IMR-90 (cell line): ENCODE data around the gene KCTD2. TPM values are rescaled to one million over a fixed set of nuclear protein-coding genes. Genes with fewer than 3 reads are reported as not detected.

Experiments used
- ATAC-seq: fragments of 200-7000 bp; cut with Tn5 transposase; 2 replicates; pipeline ENCODE4 v1.9.1; 2020; ENCODE audit warnings: low read depth, mild to moderate bottlenecking, moderate library complexity
- BruUV-seq: library from RNA; stranded (reverse); fragments of 400-500 nt; replicated peaks from 2 replicates; lab custom pipeline; 2021; lab: Mats Ljungman, UMichigan
- CTCF ChIA-PET: fragments of 300-600 bp; formaldehyde crosslinking; extraction: SDS; loops from one replicate; lab custom pipeline; 2021; ENCODE audit warnings: antibody characterized with exemption; lab: Yijun Ruan, JAX
- POLR2A ChIA-PET: fragments of 300-600 bp; sonication (Branson Sonifier 250); formaldehyde crosslinking; loops from one replicate; lab custom pipeline; 2022; ENCODE audit warnings: antibody characterized with exemption; ENCODE audit not compliant: unreplicated experiment; lab: Charles Lee
- DNase-seq: peaks from one replicate; pipeline ENCODE4 v3.0.0; 2013
- H2AFZ ChIP-seq: replicated peaks from 2 replicates; pipeline ENCODE3; 2013; ENCODE audit warnings: low read length, mild to moderate bottlenecking; ENCODE audit not compliant: poor library complexity
- H2AK5ac ChIP-seq: 2 replicates; pipeline ENCODE4 v1.6.1; 2013; ENCODE audit warnings: low read depth, low read length, inconsistent platforms
- H2AK9ac ChIP-seq: replicated peaks from 2 replicates; pipeline ENCODE3; 2013; ENCODE audit warnings: mild to moderate bottlenecking, low read depth, low read length, moderate library complexity; ENCODE audit not compliant: poor library complexity
- H2BK120ac ChIP-seq: 2 replicates; pipeline ENCODE4 v1.6.1; 2013; ENCODE audit warnings: low read depth, low read length, inconsistent platforms
- H2BK15ac ChIP-seq: 3 replicates; pipeline ENCODE4 v1.6.1; 2013; ENCODE audit warnings: low read depth, low read length, inconsistent platforms
- H2BK20ac ChIP-seq: 2 replicates; pipeline ENCODE4 v1.6.1; 2013; ENCODE audit warnings: low read depth, mild to moderate bottlenecking, inconsistent platforms, low read length, moderate library complexity
- H2BK5ac ChIP-seq: 2 replicates; pipeline ENCODE4 v1.6.1; 2013; ENCODE audit warnings: mild to moderate bottlenecking, low read depth, low read length, inconsistent platforms; ENCODE audit not compliant: poor library complexity, severe bottlenecking
- H3K14ac ChIP-seq: replicated peaks from 2 replicates; pipeline ENCODE4 v1.6.1; 2013; ENCODE audit warnings: low read depth, low read length, inconsistent platforms
- H3K18ac ChIP-seq: 2 replicates; pipeline ENCODE4 v1.6.1; 2013; ENCODE audit warnings: low read depth, low read length, control low read depth
- H3K23ac ChIP-seq: 2 replicates; pipeline ENCODE4 v1.6.1; 2013; ENCODE audit warnings: low read depth, low read length, inconsistent platforms
- H3K27ac ChIP-seq: 2 replicates; pipeline ENCODE4 v1.5.1; 2013; ENCODE audit warnings: mild to moderate bottlenecking, control low read depth, low read length; ENCODE audit not compliant: insufficient read depth
- H3K27me3 ChIP-seq: 2 replicates; pipeline ENCODE4 v1.6.1; 2013; ENCODE audit warnings: low read length; ENCODE audit not compliant: control insufficient read depth, insufficient read depth
- H3K36me3 ChIP-seq: 2 replicates; pipeline ENCODE4 v1.6.1; 2013; ENCODE audit warnings: low read length, mixed read lengths; ENCODE audit not compliant: control insufficient read depth, insufficient read depth
- H3K4ac ChIP-seq: 2 replicates; pipeline ENCODE4 v1.6.1; 2013; ENCODE audit warnings: low read depth, low read length, inconsistent platforms
- H3K4me1 ChIP-seq: 2 replicates; pipeline ENCODE4 v1.6.1; 2013; ENCODE audit warnings: low read length, mixed read lengths; ENCODE audit not compliant: control insufficient read depth, insufficient read depth
- H3K4me2 ChIP-seq: 2 replicates; pipeline ENCODE4 v1.6.1; 2013; ENCODE audit warnings: low read depth, mild to moderate bottlenecking, control low read depth, low read length, moderate library complexity
- H3K4me3 ChIP-seq: 2 replicates; pipeline ENCODE4 v1.5.1; 2013; ENCODE audit warnings: low read depth, mild to moderate bottlenecking, control low read depth, low read length, moderate library complexity; ENCODE audit not compliant: insufficient read depth
- H3K56ac ChIP-seq: 2 replicates; pipeline ENCODE4 v1.6.1; 2013; ENCODE audit warnings: low read length, inconsistent platforms; ENCODE audit not compliant: insufficient read depth; ENCODE audit errors: extremely low read depth
- H3K79me1 ChIP-seq, 2 experiments: 2 replicates each; pipeline ENCODE4 v1.6.1; 2013; ENCODE audit warnings: low read length in 2 of 2, inconsistent platforms in 1 of 2, low read depth in 1 of 2
- H3K9ac ChIP-seq: 2 replicates; pipeline ENCODE4 v1.6.1; 2013; ENCODE audit warnings: low read depth, low read length, control low read depth
- H3K9me1 ChIP-seq: 2 replicates; pipeline ENCODE4 v1.6.1; 2013; ENCODE audit warnings: low read length, inconsistent platforms; ENCODE audit not compliant: insufficient read depth
- H3K9me3 ChIP-seq: 2 replicates; pipeline ENCODE4 v1.6.1; 2013; ENCODE audit warnings: low read length; ENCODE audit not compliant: control insufficient read depth, insufficient read depth
- H4K20me1 ChIP-seq: 2 replicates; pipeline ENCODE4 v1.6.1; 2013; ENCODE audit warnings: low read length, inconsistent platforms; ENCODE audit not compliant: insufficient read depth
- H4K5ac ChIP-seq: 2 replicates; pipeline ENCODE4 v1.6.1; 2013; ENCODE audit warnings: mild to moderate bottlenecking, low read depth, low read length, control low read depth
- H4K8ac ChIP-seq, 2 experiments: 2 replicates each; pipeline ENCODE4 v1.6.1; 2013; ENCODE audit warnings: low read depth in 2 of 2, low read length in 2 of 2, control low read depth in 1 of 2, inconsistent platforms in 1 of 2
- H4K91ac ChIP-seq: 2 replicates; pipeline ENCODE4 v1.6.1; 2013; ENCODE audit warnings: low read depth, low read length, inconsistent platforms; ENCODE audit not compliant: insufficient read depth
- BHLHE40 ChIP-seq: fragments of 150-350 bp; IDR thresholded peaks from 2 replicates; pipeline ENCODE4 v1.6.1; 2016; ENCODE audit warnings: mild to moderate bottlenecking, low read depth, low read length
- CEBPB ChIP-seq: IDR thresholded peaks from 2 replicates; pipeline ENCODE4 v1.6.1; 2012; ENCODE audit warnings: low read depth, low read length, improper control_type of control experiment
- CHD1 ChIP-seq: IDR thresholded peaks from 2 replicates; pipeline ENCODE4 v1.6.1; 2012; ENCODE audit warnings: low read depth, low read length, improper control_type of control experiment
- ELK1 ChIP-seq: fragments of 150-350 bp; IDR thresholded peaks from 2 replicates; pipeline ENCODE4 v1.6.1; 2016; ENCODE audit warnings: low read depth, mild to moderate bottlenecking, low read length, moderate library complexity, borderline replicate concordance
- FOS ChIP-seq: fragments of 150-350 bp; IDR thresholded peaks from 2 replicates; pipeline ENCODE4 v1.6.1; 2016; ENCODE audit warnings: low read depth, low read length
- MAFK ChIP-seq: IDR thresholded peaks from 2 replicates; pipeline ENCODE4 v1.6.1; 2012; ENCODE audit warnings: low read depth, low read length, improper control_type of control experiment
- MAZ ChIP-seq: IDR thresholded peaks from 2 replicates; pipeline ENCODE4 v1.6.1; 2012; ENCODE audit warnings: low read depth, mild to moderate bottlenecking, low read length, improper control_type of control experiment, moderate library complexity, borderline replicate concordance
- MXI1 ChIP-seq: IDR thresholded peaks from 2 replicates; pipeline ENCODE4 v1.6.1; 2012; ENCODE audit warnings: low read depth, mild to moderate bottlenecking, low read length, moderate library complexity, borderline replicate concordance
- NFE2L2 ChIP-seq: fragments of 150-350 bp; IDR thresholded peaks from 2 replicates; pipeline ENCODE4 v1.6.1; 2016; ENCODE audit warnings: low read depth, mild to moderate bottlenecking, low read length
- POLR2A ChIP-seq: IDR thresholded peaks from 2 replicates; pipeline ENCODE4 v1.6.1; 2012; ENCODE audit warnings: mild to moderate bottlenecking, low read depth, low read length
- RAD21 ChIP-seq: IDR thresholded peaks from 2 replicates; pipeline ENCODE4 v1.6.1; 2012; ENCODE audit warnings: low read length, improper control_type of control experiment
- RCOR1 ChIP-seq: IDR thresholded peaks from 2 replicates; pipeline ENCODE4 v1.6.1; 2012; ENCODE audit warnings: mild to moderate bottlenecking, low read length, improper control_type of control experiment; ENCODE audit not compliant: insufficient replicate concordance
- RFX5 ChIP-seq: IDR thresholded peaks from 2 replicates; pipeline ENCODE4 v1.8.0; 2012; ENCODE audit warnings: low read depth, mild to moderate bottlenecking, low read length, moderate library complexity
- SMC3 ChIP-seq: fragments of 150-350 bp; IDR thresholded peaks from 2 replicates; pipeline ENCODE4 v1.6.1; 2016; ENCODE audit warnings: low read depth, mild to moderate bottlenecking, antibody characterized with exemption, low read length, moderate library complexity
- USF2 ChIP-seq: fragments of 150-350 bp; IDR thresholded peaks from 2 replicates; pipeline ENCODE4 v1.6.1; 2017; ENCODE audit warnings: mild to moderate bottlenecking, antibody characterized with exemption, low read length, low read depth
- WGBS, 2 experiments: methylation state at CpG; one replicate each; pipeline versions ENCODE4 v1.1.5 to v1.1.7; 2013; ENCODE audit warnings: missing lambda C conversion rate in 2 of 2; ENCODE audit not compliant: insufficient read length in 1 of 2; ENCODE audit errors: extremely low coverage in 2 of 2; 5-methylcytosine and 5-hydroxymethylcytosine counted together
- dilution Hi-C: fragments of 300-500 bp; cut with HindIII; formaldehyde crosslinking; loops from one replicate; pipeline ENCODE4 v1.14.3; 2018; ENCODE audit warnings: low sequenced_read_pairs; ENCODE audit not compliant: unreplicated experiment
- in situ Hi-C: fragments of 300-500 bp; cut with MboI; formaldehyde crosslinking; loops from 3 replicates; pipeline ENCODE4 v1.14.3; 2019; ENCODE audit warnings: low sequenced_read_pairs, inconsistent platforms, mixed read lengths
- intact Hi-C: fragments of 100-400 bp; cut with micrococcal nuclease; formaldehyde crosslinking; loops from 2 replicates; pipeline ENCODE4 v1.10.0; 2022
- polyA plus RNA-seq, 3 experiments: library from polyadenylated mRNA; depleted of rRNA; stranded (reverse); fragments of >200 nt; gene quantifications; 2 replicates each; pipeline ENCODE4 v1.2.3, GENCODE V29; 2012; ENCODE audit warnings: low replicate concordance in 1 of 3
- total RNA-seq: library from RNA; depleted of rRNA; stranded (reverse); fragments of >200 nt; gene quantifications from 2 replicates; pipeline ENCODE4 v1.2.3, GENCODE V29; 2012
- TF ChIP-seq, protein P1 (sequence below): conservative IDR thresholded peaks from 2 replicates; pipeline ENCODE4 v1.5.1; 2012; ENCODE audit warnings: mild to moderate bottlenecking, low read depth, low read length, improper control_type of control experiment

The KCTD2 gene
- total and polyA plus RNA-seq, 2 of the 4 experiments (the other 2 are of a cell fraction) = 9.1 to 18.4 TPM

DNA sequence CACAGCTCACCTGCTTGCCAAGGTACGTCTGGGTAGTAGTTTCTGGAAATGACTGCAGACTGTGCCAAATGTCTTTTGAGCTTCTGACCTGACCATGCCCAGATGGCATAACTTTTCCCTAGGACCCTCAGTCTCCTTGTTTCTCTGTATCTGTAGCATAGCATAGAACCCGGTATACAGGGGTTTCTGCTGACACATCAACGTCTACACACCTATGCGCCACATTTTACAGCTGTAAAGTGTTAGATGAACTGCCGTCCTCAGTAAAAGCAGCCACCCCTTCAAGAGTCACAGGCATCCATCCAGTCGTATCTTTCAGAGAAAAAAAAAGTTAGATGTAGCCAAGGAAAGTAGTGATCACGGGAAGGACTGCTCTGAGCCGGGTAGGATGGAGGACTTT lies 17.4 kb downstream of the KCTD2 start:
- Histone ChIP-seq H3K36me3 (peaks cover 44% of the 10 kb centered on the region), H3K9me3 (no peaks in the 10 kb centered on the region), H3K14ac (no peak overlapping the region), H3K79me1 (peaks cover 3 to 5% of the 10 kb centered on the region in 2 experiments; a peak in 3 of 4 replicates), H3K4me2 (no peak overlapping the region), H4K5ac (no peak overlapping the region), H2BK120ac (no peak overlapping the region), H3K23ac (no peak overlapping the region), H3K9me1 (0 out of 2 replicates have a peak, but pooled peaks cover 3% of the 10 kb centered on the region), H2BK5ac (no peak overlapping the region), H3K27me3 (no peaks in the 10 kb centered on the region), H3K4me3 (no peak overlapping the region), H3K56ac (no peak overlapping the region), H2AK5ac (no peak overlapping the region), H2AFZ (no peak overlapping the region), H3K4ac (no peak overlapping the region), H2BK20ac (no peak overlapping the region), H2AK9ac (no peak overlapping the region), H4K91ac (no peak overlapping the region), H3K4me1 (peaks cover 6% of the 10 kb centered on the region; the same call in 1 of the 2 replicates), H4K8ac (no peak overlapping the region), H3K27ac (no peak overlapping the region), H3K18ac (no peak overlapping the region), H3K9ac (no peak overlapping the region), H4K20me1 (no peaks in the 10 kb centered on the region), H2BK15ac (no peak overlapping the region)
- DNase-seq (no peak), ATAC-seq (no peak)
- BruUV-seq = no TSS peak
- in situ Hi-C loops (loop anchor here (10.0 to 25.0 kb wide), 2 partner anchors 140 to 348 kb away; partner anchors contain the start of genes GRB2 and NUP85), dilution Hi-C loops (no loop called here), intact Hi-C loops (loop anchor here (5.0 to 10.0 kb wide), 2 partner anchors 48 to 140 kb away; partner anchors contain the start of gene NUP85)
- CTCF ChIA-PET = interaction anchor here (0.7 kb wide), 1 partner anchor 8 kb away, joined by 4 read pairs; no protein-coding TSS in a partner anchor
- POLR2A ChIA-PET = no interaction called here
- no CpG with 5 or more reads among the region's 8 CpGs for WGBS, 2 experiments
- TF ChIP-seq MAFK (no peak), RFX5 (no peak), FOS (no peak), USF2 (no peak), ELK1 (no peak), MAZ (no peak), SMC3 (no peak), CHD1 (no peak), BHLHE40 (no peak), RCOR1 (no peak), CEBPB (no peak), RAD21 (no peak), NFE2L2 (no peak), POLR2A (no peak), MXI1 (no peak)
- TF ChIP-seq, protein P1, sequence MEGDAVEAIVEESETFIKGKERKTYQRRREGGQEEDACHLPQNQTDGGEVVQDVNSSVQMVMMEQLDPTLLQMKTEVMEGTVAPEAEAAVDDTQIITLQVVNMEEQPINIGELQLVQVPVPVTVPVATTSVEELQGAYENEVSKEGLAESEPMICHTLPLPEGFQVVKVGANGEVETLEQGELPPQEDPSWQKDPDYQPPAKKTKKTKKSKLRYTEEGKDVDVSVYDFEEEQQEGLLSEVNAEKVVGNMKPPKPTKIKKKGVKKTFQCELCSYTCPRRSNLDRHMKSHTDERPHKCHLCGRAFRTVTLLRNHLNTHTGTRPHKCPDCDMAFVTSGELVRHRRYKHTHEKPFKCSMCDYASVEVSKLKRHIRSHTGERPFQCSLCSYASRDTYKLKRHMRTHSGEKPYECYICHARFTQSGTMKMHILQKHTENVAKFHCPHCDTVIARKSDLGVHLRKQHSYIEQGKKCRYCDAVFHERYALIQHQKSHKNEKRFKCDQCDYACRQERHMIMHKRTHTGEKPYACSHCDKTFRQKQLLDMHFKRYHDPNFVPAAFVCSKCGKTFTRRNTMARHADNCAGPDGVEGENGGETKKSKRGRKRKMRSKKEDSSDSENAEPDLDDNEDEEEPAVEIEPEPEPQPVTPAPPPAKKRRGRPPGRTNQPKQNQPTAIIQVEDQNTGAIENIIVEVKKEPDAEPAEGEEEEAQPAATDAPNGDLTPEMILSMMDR = no peak
